NCI-H2107 treated with DMSO at 0.1 percent for 48 hours (cell line): ENCODE measurements around the gene JPH2.
"Not testable (repeated sequence)": the region's sequence is repeated elsewhere in the genome, so short reads cannot be mapped to it uniquely, and the experiment has no call there.

Experiments used
- DNase-seq: peaks from one replicate; lab custom pipeline; 2025; ENCODE audit not compliant: unreplicated experiment; lab: John Stamatoyannopoulos, UW

Gene JPH2

GRCh38 chr20:44212792-44213191, 25.8 kb upstream of the JPH2 start:
- DNase-seq = no peak

DNA sequence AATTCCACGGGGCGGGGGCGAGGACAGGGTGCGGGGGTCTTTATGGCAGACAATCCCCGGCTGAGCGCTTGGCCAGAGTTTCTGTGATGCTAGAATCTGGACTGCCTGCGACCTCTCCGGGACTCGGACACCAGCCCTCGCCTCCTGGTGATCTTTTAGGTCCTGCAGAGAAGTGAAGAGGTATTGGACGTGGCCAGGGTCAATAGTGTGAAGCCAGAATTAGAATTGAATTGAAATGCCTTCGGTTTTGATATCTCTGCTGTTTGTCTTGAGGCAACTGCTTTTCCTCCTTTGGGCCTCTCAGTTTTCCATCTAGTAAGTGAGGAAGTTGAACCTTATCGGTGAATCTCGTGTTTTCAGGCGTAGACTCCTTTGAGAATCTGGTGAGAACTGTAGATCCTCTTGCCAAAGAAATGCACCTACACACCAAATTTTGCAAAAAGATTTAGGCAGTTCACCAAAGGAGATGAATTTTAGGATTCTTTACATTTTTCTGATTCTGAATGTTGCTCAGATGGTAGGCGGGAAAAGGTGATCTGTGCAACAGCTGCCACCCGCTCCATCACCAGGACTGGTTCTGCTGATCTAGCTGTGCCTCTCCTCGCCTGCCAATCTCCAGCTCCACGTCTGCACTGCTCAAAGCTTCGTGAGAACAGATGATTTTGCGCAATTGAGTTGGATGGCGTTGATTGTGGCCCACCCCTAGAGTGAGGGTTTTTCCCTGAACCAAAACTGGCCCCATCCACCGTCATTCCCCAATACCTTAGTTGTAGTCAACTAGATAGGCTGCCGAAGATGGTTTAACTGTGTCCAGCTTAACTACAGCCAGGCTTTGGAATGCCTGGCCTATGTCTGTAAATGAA, 24.4 kb upstream of the JPH2 start:
- DNase-seq = no peak

DNA sequence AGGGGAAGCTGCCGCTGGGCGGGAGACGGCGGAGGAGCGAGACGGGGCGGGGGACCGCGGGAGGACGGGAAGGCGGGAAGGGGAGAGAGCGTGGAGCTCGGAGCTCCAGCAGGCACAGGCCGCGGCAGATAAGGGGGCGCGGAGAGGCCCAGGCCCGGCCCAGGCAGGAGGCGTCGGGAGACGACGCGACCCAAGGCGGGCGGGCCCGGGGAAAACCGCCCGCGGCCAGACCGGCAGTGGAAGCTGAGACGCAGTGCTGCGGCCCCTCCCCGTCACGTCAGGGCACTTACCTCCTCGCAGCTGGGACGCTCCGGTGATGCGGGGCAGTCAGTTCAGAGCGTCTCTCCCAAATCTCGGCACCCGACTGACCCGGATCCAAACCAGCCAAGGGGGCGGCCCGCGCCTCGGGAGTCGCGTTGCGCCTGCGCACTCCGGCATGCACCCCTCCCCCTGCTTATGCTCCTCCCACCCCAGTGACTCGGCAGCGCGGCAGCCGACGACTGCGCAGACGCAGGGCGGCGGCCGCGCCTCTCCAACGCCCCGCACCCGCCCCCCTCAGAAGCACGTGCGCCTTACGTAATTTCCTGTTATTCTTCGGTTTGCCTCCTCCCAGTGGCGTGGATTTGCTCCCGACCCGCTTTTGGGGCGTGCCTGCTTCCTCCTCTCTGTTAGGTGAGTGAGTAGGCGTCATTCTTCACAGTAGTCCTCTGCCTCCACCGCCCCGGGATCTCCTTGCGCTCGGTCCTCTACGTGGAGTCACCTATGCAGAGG, 23.6 kb upstream of the JPH2 start, which contains the start of gene OSER1:
Gene OSER1, minus strand, starts transcription at position 366 of the 771 bp plus-strand sequence. CDS start 3,814 bp downstream, outside the sequence.
- DNase-seq = peak; percentile 83

- no peak for DNase-seq
Observed at GRCh38 chr20:44209686-44210405, 22.9 kb upstream of the JPH2 start.

DNA sequence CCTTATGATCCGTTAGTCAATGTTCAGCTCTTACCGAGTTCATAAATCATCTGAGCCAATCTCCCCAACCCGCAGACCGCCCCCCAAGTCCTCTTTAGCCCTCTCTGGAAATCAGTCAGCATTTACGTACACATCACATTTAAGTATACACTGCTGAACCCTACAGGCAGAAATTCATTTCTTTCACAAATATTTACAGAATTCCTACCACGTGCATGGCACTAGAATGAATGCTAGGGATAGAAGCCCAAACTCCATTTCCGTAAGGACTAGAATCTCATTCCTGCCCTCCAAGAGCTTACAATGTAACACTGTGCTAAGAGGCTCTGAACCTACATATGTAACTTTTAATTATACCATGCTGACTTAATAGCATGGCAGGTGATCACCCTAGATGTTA, 21.8 kb upstream of the JPH2 start:
- DNase-seq = no peak

GRCh38 chr20:44208165-44208564, 21.2 kb upstream of the JPH2 start:
- DNase-seq = no peak

- DNase-seq = no peak
Observed at GRCh38 chr20:44207126-44207723, 20.2 kb upstream of the JPH2 start.

DNA sequence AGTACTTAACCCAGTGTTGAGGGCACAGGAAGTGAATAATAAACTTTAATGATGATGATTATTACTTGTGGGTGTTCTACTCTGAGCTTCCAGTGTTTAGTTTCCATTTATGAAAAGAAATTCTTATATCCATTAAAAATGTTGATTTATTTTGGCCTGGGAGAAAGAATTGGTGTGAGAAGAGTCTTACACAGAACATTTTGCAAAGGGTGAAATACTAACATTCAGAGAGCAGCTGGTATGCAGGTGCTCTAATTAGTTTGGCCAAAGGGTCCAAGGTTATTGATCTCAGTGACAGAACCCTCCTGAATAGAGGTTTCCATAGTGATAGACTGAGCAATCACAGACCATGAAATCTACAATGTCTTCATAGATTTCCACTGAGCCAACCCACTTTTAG, 19.1 kb upstream of the JPH2 start:
- DNase-seq = no peak

DNA sequence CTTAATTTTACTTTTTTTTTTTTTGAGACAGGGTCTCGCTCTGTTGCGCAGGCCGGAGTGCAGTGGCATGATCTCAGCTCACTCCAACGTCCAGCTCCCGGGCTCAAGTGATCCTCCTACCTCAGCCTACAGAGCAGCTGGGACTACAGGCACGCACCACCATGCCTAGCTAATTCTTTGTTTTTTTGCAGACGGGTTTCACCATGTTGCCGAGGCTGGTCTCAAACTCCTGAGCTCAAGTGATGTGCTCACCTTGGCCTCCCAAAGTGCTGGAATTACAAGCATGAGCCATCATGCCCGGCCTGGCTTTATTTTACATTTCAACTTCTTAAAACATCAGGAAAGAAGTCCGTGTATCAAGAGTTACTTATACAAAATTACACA, 17.8 kb upstream of the JPH2 start:
- DNase-seq = no peak

GRCh38 chr20:44204156-44204831, 17.3 kb upstream of the JPH2 start:
- DNase-seq = no peak

GRCh38 chr20:44203161-44203560, 16.2 kb upstream of the JPH2 start:
- no peak for DNase-seq

- no peak for DNase-seq
Observed at GRCh38 chr20:44200983-44201382, 14.0 kb upstream of the JPH2 start.

GRCh38 chr20:44200371-44200770, 13.4 kb upstream of the JPH2 start:
- no peak for DNase-seq

DNA sequence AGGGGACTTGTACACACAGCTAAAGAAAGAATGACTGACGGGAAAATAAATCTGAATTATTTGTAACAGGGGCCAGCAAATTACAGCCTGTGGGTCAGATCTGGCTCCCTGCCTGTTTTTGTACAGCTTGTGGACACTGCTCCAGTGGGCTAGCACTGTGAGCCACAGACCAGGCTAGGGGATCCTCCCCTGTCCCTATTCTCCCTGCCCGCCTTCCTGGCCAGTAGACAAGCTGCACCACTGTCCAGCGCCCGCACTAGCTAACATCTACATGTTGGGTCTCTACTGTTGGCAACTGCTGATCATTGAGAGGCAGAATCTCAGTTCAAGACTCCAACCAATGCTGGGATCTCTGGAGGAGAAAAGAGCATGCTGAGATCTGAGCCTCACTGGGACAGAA, 12.9 kb upstream of the JPH2 start:
- no peak for DNase-seq

GRCh38 chr20:44198872-44199271, 11.9 kb upstream of the JPH2 start:
- DNase-seq = no peak

DNA sequence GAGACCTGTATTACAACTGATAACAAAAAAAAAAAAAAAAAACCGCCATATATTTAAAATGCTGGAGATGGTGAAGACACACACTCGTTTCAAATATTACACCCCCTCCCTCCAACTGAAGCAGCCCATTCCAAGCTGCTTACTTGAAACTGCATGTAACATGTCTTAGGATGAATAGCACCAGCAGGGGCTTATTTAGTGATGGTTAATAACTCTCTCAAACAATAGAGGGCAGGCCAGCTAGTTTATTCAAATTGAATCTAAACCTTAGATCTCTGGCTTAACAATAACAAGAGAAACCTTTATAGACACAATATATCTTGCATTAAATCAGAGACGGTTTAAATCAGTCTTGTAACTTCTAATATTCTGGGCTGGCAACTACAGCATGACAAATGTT, 9.3 kb upstream of the JPH2 start:
- DNase-seq = no peak

DNA sequence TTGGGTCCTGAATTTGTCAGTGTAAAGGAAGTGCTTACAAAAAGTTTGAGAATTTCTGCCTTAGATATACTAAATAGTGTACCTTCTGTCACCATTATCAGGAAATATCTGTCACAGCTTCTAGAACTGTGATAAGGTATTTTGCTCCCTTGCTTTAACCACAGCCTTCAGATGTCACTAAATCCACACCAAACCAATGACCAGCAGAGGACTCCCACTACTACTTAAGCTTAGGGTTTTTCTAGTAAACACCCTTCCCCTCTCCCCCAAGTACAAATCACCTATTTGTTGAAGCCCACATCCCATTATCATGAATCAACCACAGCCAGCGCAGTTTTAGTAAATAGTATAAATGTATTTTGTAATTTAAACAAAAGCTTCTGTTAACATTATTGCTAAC, 8.6 kb upstream of the JPH2 start:
- DNase-seq = no peak

GRCh38 chr20:44193801-44194200, 6.8 kb upstream of the JPH2 start:
- DNase-seq = no peak

GRCh38 chr20:44191640-44192039, 4.7 kb upstream of the JPH2 start:
- DNase-seq = not testable (repeated sequence)

GRCh38 chr20:44190197-44190852, 3.3 kb upstream of the JPH2 start:
- not testable (repeated sequence) for DNase-seq
